ENCODE measurements around the gene PIPOX.

Gene PIPOX

DNA sequence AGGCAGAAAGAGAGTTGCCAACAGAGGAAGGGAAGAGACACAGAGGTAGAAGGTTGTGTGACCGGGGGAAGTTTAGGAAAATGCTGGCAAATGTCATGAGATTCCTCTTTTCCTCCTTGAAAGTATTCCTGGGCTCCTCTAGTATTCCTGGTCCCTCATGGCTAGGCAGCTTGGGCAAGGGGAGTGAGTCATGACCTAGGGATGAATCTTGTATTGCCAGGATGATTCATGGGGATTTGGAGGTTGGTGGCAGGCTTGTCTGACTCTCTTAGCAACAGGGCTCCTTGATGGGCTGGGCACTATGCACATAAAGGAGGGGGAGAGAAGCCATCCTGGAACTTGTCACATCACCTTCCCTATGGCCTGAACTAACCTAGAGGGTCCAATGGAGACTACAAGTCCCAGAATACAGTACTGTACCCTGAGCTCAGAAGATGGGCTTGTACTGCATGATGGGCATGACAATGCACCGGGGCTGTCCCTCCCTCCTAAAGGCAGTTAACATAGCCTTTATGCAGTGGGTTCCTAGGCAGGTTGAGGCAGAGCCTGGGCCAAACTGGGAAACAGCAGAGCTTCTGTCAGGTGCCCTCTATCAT is 35.0 kb upstream of the PIPOX start:
- Histone ChIP-seq H3K36me3 (ENCODE audit: insufficient read depth) (no peaks in the 10 kb centered on the region), H3K79me2 (ENCODE audit: insufficient read depth, low read depth) (no peaks in the 10 kb centered on the region), H3K4me1 (ENCODE audit: low read depth, poor library complexity, severe bottlenecking) (no peaks in the 10 kb centered on the region), H3K27ac (no peak overlapping the region), H3K27me3 (ENCODE audit: insufficient read depth, low read depth) (peaks cover 66% of the 10 kb centered on the region), H4K20me1 (ENCODE audit: insufficient read depth) (no peaks in the 10 kb centered on the region), H3K4me2 (no peak overlapping the region), H2AFZ (ENCODE audit: low read depth) (no peak overlapping the region), H3K4me3 (IDR thresholded peaks at IDR 0.05; ENCODE audit: insufficient read depth, low read depth, low read length) (no peak overlapping the region), H3K9ac (no peak overlapping the region)
- TF ChIP-seq CTCF (conservative IDR thresholded peaks at IDR 0.05; ENCODE audit: low read depth, low read length) = no peak

DNA sequence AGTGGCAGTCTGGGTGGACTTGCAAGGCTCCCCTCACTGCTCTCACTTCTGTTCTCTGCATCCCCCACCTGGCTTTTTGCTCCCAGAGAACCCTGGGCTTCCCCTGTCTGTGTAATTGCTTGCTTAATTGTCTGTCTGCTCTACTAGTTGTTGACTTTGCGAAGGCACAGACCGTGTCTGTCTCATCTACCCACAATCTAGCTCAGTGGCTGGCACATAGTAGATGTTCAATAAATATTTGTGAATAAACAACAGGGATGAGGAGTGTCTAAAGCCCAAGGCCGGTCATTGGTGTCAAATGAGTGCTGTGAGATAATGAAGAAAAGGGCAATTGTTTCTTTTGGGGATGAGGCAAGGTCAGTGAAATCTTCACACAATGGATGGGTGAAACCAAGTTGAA is 34.4 kb upstream of the PIPOX start:
- H3K4me2 ChIP-seq = no peak overlapping the region

DNA sequence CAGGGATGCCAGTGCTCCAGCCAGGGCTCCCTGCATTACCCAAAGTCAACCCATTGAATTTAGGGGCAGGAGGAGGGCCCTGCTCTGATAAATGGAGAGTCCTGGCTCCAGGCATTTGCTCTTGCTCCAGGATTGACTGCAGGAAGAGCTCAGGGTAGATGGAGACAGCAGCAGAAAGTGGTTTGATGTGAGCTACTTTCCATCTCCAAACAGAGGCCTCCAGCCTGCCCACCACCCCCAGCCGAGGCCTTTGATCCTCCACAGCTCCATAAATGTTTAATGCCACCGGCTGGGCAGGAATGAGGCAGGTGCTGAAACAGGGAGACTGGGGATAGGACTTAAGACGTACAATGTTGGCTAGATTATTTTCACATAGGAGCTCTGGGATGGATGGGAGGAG is 32.8 kb upstream of the PIPOX start:
- no peak overlapping the region for H3K27ac ChIP-seq
- peaks cover 58% of the 10 kb centered on the region; the same call in 1 of the 2 replicates for H3K27me3 ChIP-seq (ENCODE audit: insufficient read depth, low read depth)
- TF ChIP-seq CTCF (conservative IDR thresholded peaks at IDR 0.05; ENCODE audit: low read depth, low read length) = no peak
- H4K20me1 ChIP-seq (ENCODE audit: insufficient read depth) = no peaks in the 10 kb centered on the region
- no peaks in the 10 kb centered on the region for H3K79me2 ChIP-seq (ENCODE audit: insufficient read depth, low read depth)
- no peaks in the 10 kb centered on the region for H3K4me1 ChIP-seq (ENCODE audit: low read depth, poor library complexity, severe bottlenecking)
- H3K9ac ChIP-seq = no peak overlapping the region
- H3K4me2 ChIP-seq = no peak overlapping the region
- H3K4me3 ChIP-seq (IDR thresholded peaks at IDR 0.05; ENCODE audit: insufficient read depth, low read depth, low read length) = no peak overlapping the region
- H2AFZ ChIP-seq (ENCODE audit: low read depth) = no peak overlapping the region
- no peaks in the 10 kb centered on the region for H3K36me3 ChIP-seq (ENCODE audit: insufficient read depth)

More for the DNA sequence above, 34.4 kb upstream of the PIPOX start:
- no peaks in the 10 kb centered on the region for H3K36me3 ChIP-seq (ENCODE audit: insufficient read depth)
- H3K27me3 ChIP-seq (ENCODE audit: insufficient read depth, low read depth) = peaks cover 59% of the 10 kb centered on the region
- H3K79me2 ChIP-seq (ENCODE audit: insufficient read depth, low read depth) = no peaks in the 10 kb centered on the region
- H3K9ac ChIP-seq = no peak overlapping the region
- H3K4me3 ChIP-seq (IDR thresholded peaks at IDR 0.05; ENCODE audit: insufficient read depth, low read depth, low read length) = no peak overlapping the region
- no peak overlapping the region for H3K27ac ChIP-seq
- H4K20me1 ChIP-seq (ENCODE audit: insufficient read depth) = no peaks in the 10 kb centered on the region
- no peak for TF ChIP-seq CTCF (conservative IDR thresholded peaks at IDR 0.05; ENCODE audit: low read depth, low read length)
- no peaks in the 10 kb centered on the region for H3K4me1 ChIP-seq (ENCODE audit: low read depth, poor library complexity, severe bottlenecking)
- no peak overlapping the region for H2AFZ ChIP-seq (ENCODE audit: low read depth)

DNA sequence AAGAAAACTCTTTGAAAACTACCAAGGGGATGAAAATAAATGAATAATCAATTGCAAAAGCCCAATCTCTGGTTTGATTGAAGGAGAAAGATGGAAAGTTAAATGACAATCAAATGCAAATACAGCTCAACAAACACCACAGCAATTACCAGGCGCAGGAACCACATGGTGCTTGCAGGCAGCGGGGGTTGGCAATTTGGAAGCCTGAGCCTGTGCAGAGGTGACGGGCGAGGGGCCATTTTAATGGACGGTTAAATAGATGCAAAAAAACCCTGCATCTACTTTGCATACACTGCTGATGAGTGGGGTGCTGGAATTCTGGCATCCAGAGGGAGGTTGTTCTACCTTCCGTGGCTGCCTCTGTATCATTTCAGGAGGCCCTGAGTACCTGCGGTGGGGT is 32.4 kb upstream of the PIPOX start:
- Histone ChIP-seq H2AFZ (ENCODE audit: low read depth) (no peak overlapping the region), H3K9ac (no peak overlapping the region), H3K4me1 (ENCODE audit: low read depth, poor library complexity, severe bottlenecking) (no peaks in the 10 kb centered on the region), H3K4me3 (IDR thresholded peaks at IDR 0.05; ENCODE audit: insufficient read depth, low read depth, low read length) (no peak overlapping the region), H4K20me1 (ENCODE audit: insufficient read depth) (no peaks in the 10 kb centered on the region), H3K27me3 (ENCODE audit: insufficient read depth, low read depth) (peaks cover 59% of the 10 kb centered on the region; the same call in 1 of the 2 replicates), H3K27ac (no peak overlapping the region), H3K36me3 (ENCODE audit: insufficient read depth) (no peaks in the 10 kb centered on the region), H3K4me2 (no peak overlapping the region), H3K79me2 (ENCODE audit: insufficient read depth, low read depth) (no peaks in the 10 kb centered on the region)
- no peak for TF ChIP-seq CTCF (conservative IDR thresholded peaks at IDR 0.05; ENCODE audit: low read depth, low read length)
